ENCODE results near the gene TINAGL1.

Gene TINAGL1

DNA sequence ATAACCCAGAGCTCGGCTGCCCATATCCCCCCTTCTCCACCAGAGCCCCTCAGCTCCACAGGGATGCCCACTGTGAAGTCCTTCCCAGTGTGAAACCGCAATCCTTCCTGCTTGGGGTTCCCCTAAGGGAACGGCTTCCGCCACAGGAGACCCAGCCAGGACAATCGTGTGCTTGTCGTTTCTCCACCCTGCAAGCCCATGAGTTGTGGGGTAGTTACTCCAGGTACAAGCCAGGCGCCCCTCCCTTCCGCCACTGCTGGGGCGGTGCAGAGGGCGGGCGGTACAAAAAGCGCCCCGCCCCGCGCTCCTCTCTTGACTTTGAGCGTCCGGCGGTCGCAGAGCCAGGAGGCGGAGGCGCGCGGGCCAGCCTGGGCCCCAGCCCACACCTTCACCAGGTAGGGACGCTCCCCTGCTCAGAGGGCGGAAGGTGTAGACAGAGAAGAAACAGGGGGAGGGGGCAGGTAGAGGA lies at the start of gene TINAGL1:
TINAGL1 (plus strand) TSS at position 315 of the 469 bp plus-strand sequence. CDS start 634 bp downstream, outside the sequence.
- no peak for DNase-seq

GRCh38 chr1:31529999-31530684 lies 46.2 kb upstream of the TINAGL1 start:
- no peak for DNase-seq

GRCh38 chr1:31531177-31531999 lies 44.9 kb upstream of the TINAGL1 start:
- peak; percentile 40 for DNase-seq

GRCh38 chr1:31532173-31532572 lies 44.1 kb upstream of the TINAGL1 start:
- DNase-seq = no peak

DNA sequence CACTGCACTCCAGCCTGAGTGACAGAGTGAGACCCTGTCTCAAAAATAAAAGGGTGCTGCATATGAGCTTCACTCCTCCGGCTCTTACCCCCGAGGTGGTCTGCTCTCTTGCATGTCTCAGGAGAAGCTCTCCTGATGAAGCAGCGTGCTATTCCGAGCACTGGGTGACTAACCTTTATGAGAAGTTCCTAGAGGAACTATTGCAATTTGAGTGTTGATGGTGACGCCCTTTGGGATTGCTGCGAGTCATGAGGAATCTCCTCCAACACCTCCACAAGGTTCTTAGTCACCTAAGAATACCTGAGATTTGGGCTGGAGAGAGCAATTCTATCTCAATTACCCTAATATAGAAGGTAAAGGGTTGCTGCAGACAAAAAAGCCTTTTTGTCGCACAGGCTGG lies 40.8 kb upstream of the TINAGL1 start:
- no peak for DNase-seq

DNA sequence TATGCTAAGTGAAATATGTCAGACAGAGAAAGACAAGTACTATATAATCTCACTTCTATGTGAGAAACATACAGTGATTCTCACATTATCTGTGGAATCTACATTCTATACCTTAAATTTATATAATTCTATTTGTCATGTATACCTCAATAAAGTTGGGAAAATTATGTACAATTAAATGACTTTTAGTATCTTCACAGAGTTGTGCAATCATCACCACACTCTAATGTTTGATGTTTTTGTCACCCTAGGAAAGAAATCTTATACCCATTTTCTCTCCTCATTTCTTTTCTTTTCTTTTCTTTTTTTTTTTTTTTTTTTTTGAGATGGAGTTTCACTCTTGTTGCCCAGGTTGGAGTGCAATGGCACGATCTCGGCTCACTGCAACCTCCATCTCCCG lies 37.0 kb upstream of the TINAGL1 start:
- no peak for DNase-seq

GRCh38 chr1:31541194-31541593 lies 35.1 kb upstream of the TINAGL1 start:
- DNase-seq = no peak

DNA sequence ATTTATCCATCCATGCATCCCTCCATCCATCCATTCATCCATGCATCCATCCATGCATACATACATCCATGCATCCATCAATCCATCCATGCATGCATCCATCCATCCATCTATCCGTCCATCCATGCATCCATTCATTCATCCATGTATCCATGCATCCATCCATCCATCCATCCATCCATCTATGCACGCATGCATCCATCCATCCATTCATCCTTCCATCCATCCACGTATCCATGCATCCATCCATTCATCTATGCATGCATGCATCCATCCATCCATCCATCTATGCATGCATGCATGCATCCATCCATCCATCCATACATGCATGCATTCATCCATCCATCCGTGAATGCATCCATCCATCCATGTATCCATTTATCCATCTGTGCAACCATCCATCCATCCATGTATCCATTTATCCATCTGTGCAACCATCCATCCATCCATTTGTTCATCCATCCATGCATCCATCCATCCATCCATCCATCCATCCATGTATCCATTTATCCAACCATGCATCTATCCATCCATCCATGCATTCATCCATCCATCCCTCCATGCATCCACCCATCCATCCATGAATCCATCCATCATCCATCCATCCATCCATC lies 30.3 kb upstream of the TINAGL1 start:
- no peak for DNase-seq

- DNase-seq = no peak
These were observed 27.8 kb upstream of the TINAGL1 start for GRCh38 chr1:31548534-31548906.

- DNase-seq = peak; percentile 73
These were observed 27.2 kb upstream of the TINAGL1 start for GRCh38 chr1:31548907-31549808.

DNA sequence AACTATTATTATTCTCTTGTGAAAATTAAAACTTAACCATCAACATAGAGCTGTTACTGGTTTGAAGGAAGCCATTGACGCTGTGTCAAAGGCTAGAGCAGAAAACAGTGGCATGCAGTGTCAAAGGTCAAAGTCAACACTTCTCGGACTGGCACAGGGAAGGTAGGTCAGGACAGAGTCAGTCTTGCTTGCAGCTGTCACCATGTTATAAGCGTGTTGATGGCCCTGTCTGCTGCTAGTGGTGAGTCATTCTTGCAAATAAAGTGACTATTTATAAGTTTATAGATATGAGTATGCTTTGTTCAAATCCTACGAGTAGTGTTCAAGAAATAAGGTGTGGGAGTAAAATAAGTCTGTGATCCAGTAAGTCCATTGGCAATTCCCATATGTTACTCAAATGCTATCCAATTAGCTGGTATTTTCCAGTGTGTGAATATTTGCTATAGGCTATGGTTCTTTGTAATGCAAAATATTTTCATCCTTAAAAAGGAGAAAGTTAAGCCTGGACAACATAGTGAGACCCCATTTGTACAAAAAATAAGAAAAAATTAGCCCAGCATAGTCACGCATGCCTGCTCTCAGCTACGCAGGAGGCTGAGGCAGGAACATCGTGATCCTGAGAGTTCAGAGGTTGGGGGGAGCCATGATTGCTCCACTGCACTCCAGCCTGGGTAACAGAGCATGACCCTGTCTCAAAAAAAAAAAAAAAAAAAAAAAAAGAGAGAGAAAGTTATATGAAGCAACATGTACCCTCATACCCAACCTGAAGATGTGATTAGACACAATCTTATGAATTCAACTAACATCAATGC lies 26.3 kb upstream of the TINAGL1 start:
- DNase-seq = no peak

- no peak for DNase-seq
These were observed 25.1 kb upstream of the TINAGL1 start for GRCh38 chr1:31551208-31551607.

- DNase-seq = no peak
These were observed 23.8 kb upstream of the TINAGL1 start for GRCh38 chr1:31552489-31552888.

GRCh38 chr1:31556481-31557006 lies 19.8 kb upstream of the TINAGL1 start:
- DNase-seq = no peak

DNA sequence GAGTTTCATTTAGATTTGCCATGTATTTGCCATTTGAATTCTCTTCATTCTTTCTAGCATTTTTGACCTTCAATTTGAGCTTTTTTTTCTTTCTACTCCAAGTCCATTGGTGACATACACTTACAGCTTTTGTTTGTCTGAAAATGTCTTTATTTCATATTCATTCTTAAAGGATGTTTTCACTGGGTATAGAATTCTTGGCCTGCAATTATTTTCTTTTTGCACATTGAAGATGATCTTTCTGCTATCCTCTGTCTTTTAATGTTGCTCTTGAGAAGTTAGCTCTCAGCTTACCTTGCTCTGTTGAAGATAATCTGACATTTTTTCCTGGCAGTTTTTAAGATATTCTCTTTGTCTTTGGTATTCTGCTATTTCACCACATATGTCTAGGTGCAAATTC lies 16.6 kb upstream of the TINAGL1 start:
- no peak for DNase-seq

GRCh38 chr1:31560394-31560793 lies 15.9 kb upstream of the TINAGL1 start:
- no peak for DNase-seq

GRCh38 chr1:31562707-31563360 lies 13.5 kb upstream of the TINAGL1 start:
- no peak for DNase-seq

DNA sequence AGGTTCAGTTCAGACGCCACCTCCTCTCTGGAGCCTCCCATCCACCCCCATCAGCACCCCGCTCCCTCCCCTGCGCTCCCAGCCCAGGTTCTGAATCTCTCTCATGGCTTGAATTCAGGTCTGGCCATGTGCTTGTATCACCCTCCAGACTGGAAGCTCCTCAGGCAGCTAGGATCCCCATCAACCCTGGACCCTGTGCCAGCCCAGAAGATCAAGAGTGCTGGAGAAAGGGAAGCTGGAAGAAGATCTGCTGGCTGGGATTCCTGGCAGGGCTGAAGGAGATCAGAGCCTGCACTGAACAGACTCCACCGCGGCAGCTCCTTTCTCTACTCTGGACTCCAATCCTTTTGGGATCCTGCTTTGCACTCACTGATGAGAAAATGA lies 11.7 kb upstream of the TINAGL1 start:
- DNase-seq = peak; percentile 21

DNA sequence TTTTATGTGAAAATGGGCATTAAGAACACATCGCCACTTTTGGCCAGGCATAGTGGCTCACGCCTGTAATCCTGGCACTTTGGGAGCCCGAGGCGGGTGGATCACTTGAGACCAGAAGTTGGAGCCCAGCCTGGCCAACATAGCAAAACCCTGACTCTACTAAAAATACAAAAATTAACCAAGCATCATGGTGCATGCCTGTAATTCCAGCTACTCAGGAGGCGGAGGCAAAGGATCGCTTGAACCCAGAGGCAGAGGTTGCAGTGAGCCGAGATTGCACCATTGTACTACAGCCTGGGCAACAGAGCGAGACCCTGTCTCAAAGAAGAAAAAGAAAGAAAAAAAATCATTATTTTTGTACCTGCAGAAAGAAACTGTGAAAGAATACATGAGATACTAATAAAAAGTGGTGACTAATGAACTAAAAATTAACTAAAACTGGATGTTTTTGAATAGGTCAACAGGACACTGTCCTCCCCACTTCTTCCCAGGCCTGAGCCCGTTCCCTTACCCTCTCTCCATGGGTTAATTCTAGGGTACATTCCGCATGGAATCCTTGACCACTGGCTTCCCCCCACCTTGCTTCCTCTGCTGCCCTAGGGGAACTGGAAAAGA lies 8.3 kb upstream of the TINAGL1 start:
- no peak for DNase-seq

DNA sequence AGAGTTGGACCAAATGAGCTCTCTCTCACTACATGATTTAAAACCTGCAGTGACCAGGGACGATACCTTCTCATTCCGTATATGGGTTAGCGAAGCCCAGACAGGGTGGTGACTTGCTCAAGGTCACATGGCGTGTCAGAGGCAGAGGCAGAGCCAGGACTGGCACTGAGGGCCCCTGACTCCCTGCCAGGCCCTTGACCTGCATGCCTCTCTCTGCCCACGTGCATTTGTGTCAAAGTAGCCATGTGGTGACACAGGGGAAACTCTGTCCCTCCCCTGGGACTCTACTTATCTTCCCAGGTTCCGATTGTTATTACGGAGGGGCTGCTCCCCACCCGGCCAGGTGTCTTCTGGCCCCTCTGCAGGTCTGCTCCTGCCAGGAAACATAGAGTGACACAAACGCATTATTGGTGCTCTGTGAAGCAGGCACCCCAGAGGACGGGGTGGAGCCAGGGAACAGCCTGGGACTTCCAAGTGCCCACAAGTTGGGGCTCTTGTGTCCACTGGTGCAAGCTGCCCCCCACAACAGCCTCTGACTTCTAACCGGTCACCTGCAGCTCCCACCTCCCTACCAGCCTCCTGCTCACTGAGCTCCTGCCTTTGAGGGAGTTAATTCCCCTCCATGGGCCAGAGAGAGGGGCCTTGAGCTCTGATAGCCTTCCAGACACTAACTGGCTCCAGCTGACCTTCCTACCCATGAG lies 7.3 kb upstream of the TINAGL1 start:
- DNase-seq = no peak
